GM12892 (cell line): ENCODE measurements around the gene PPP5C.

Experiments
- POLR2A ChIP-seq: IDR thresholded peaks from 2 replicates; pipeline ENCODE4 v1.6.1; 2011; ENCODE audit warnings: low read depth, low read length, control low read depth
- POLR2AphosphoS5 ChIP-seq: IDR thresholded peaks from 2 replicates; pipeline ENCODE4 v1.6.1; 2011; ENCODE audit warnings: low read depth, low read length, control low read depth
- TAF1 ChIP-seq: IDR thresholded peaks from 2 replicates; pipeline ENCODE4 v1.6.1; 2011; ENCODE audit warnings: low read depth, mild to moderate bottlenecking, control low read depth, low read length, borderline replicate concordance

DNA sequence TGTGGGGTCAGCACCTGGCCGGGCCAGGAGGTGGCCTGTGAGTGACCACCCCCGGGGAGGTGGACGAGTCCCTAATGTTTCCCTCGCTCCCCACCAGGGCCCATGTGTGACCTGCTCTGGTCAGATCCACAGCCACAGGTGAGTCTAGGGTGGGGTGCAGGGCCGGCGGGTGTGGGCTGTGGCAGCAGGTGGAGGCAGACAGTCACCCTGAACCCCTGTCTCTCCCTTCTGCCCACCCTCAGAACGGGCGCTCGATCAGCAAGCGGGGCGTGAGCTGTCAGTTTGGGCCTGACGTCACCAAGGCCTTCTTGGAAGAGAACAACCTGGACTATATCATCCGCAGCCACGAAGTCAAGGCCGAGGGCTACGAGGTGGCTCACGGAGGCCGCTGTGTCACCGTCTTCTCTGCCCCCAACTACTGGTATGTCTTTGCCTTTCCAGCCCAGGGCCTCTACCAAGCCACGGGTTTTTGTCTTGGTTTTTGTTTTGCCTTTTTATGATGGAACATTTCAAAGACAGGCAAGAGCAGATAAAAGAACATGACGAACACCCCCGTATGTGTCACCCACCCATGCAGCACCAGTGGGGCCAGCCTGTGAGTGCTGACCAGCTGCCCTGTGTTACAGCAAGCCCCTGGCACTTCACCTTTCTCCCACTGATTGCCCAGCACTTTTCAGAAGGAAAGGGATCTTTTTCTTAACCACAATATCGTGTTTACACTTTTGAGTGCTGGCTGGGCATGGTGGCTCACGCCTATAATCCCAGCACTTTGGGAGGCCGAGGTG lies 41.6 kb downstream of the PPP5C start:
- no peak for TF ChIP-seq POLR2AphosphoS5
- TF ChIP-seq POLR2A, result no peak
- no peak for TF ChIP-seq TAF1
